Spleen (tissue), 11 donors: ENCODE measurements around the gene NRAP. TPM values are rescaled to one million over a fixed set of nuclear protein-coding genes. Genes with fewer than 3 reads are reported as not detected.

Experiments
- DNase-seq: peaks from one replicate; pipeline ENCODE4 v3.0.0-alpha.2; 2020
- H3K27ac ChIP-seq, 8 donors: fragments of 200-600 bp; sonication (generic) in 7 of 8; 1 replicate in 4 of 8; 2 replicates in 4 of 8; pipeline versions ENCODE4 v1.5.0 to v1.8.0; 2016 to 2021; ENCODE audit warnings: inconsistent platforms in 4 of 8, mild to moderate bottlenecking in 4 of 8, moderate library complexity in 1 of 8
- H3K27me3 ChIP-seq, 7 donors: fragments of 200-600 bp; sonication (generic) in 6 of 7; replicated peaks in 1 of 7; 1 replicate in 4 of 7; 2 replicates in 3 of 7; pipeline versions ENCODE4 v1.5.0 to v1.8.0; 2016 to 2021; ENCODE audit warnings: inconsistent platforms in 3 of 7, mild to moderate bottlenecking in 1 of 7
- H3K36me3 ChIP-seq, 6 donors: fragments of 200-600 bp; sonication (generic) in 5 of 6; 1 replicate in 4 of 6; 2 replicates in 2 of 6; pipeline versions ENCODE4 v1.5.0 to v1.8.0; 2016 to 2021; ENCODE audit warnings: inconsistent platforms in 2 of 6
- H3K4me1 ChIP-seq, 6 donors: fragments of 200-600 bp; sonication (generic) in 5 of 6; 1 replicate in 3 of 6; 2 replicates in 3 of 6; pipeline versions ENCODE4 v1.5.0 to v1.8.0; 2016 to 2021; ENCODE audit warnings: inconsistent platforms in 3 of 6
- H3K4me3 ChIP-seq, 8 donors: fragments of 200-600 bp; sonication (generic) in 7 of 8; 1 replicate in 4 of 8; 2 replicates in 4 of 8; pipeline versions ENCODE4 v1.5.0 to v1.8.0; 2016 to 2021; ENCODE audit warnings: inconsistent platforms in 4 of 8, mild to moderate bottlenecking in 4 of 8, moderate library complexity in 2 of 8
- H3K9me3 ChIP-seq, 8 donors: fragments of 200-600 bp; sonication (generic) in 7 of 8; 1 replicate in 4 of 8; 2 replicates in 4 of 8; pipeline versions ENCODE4 v1.5.0 to v1.8.0; 2016 to 2021; ENCODE audit warnings: inconsistent platforms in 4 of 8
- CTCF ChIP-seq, 11 experiments: fragments of 200-600 bp in 7 of 11; fragments of 450-650 bp in 4 of 11; sonication (generic) in 4 of 11; IDR thresholded peaks in 8 of 11; conservative IDR thresholded peaks in 3 of 11; 1 replicate in 7 of 11; 2 replicates in 4 of 11; pipeline versions ENCODE4 v1.4.0 to v1.8.0; 2016 to 2021; ENCODE audit warnings: antibody characterized with exemption in 11 of 11, inconsistent platforms in 4 of 11, mild to moderate bottlenecking in 1 of 11
- POLR2A ChIP-seq, 3 donors: fragments of 450-650 bp; IDR thresholded peaks; one replicate each; pipeline ENCODE4 v1.5.1; 2017; ENCODE audit warnings: antibody characterized with exemption in 3 of 3, mild to moderate bottlenecking in 1 of 3
- POLR2AphosphoS5 ChIP-seq, 3 donors: sonication (generic); formaldehyde crosslinking; IDR thresholded peaks; one replicate each; pipeline ENCODE4 v1.5.1; 2017; ENCODE audit warnings: antibody characterized with exemption in 3 of 3
- WGBS, 5 donors: extraction: QIAGEN DNeasy Blood & Tissue Kit in 3 of 5; methylation state at CpG; one replicate each; pipeline versions ENCODE4 v1.1.5 to v1.1.7; 2013 to 2018; 5-methylcytosine and 5-hydroxymethylcytosine counted together
- intact Hi-C: fragments of 100-400 bp; cut with DNase I; formaldehyde crosslinking; loops from one replicate; pipeline ENCODE4 v1.15.0; 2023; ENCODE audit warnings: low total_unique reads
- polyA plus RNA-seq, 3 donors: library from polyadenylated mRNA; stranded (reverse); fragments of 200-250 nt; gene quantifications; one replicate each; pipeline ENCODE4 v1.2.1, GENCODE V29; 2013
- total RNA-seq, 7 donors: library from RNA; depleted of rRNA in 3 of 7; stranded (reverse); fragments of >200 nt in 3 of 7; fragmentation: NEBNext Ultra II Directional in 4 of 7; extraction: Animal tissue kit (Norgen Biotek cat#: 25700) in 4 of 7; gene quantifications; one replicate each; pipeline versions ENCODE4 v1.1.0 to v1.2.1, GENCODE V29; 2016 to 2021
- donor health status: healthy with polysubstance abuse.
- donor health status: DM: no; HTN: no; CAD: no; lungs with moderate emphysema.
- donor health status: DM: no; HTN: no; CAD: no.
- donor health status: Bipolar disorder and iron deficiency.
- donor health status: healthy.
- donor health status: DM: no; HTN: no; CAD: no.
- donor health status: DM: yes; HTN: yes; CAD: no.

NRAP gene
- total and polyA plus RNA-seq, 10 donors, result 0.03 to 0.13 (median 0.04) TPM; not detected in 6

- Histone ChIP-seq H3K27me3 (peaks cover 0 to 21% (median 0%) of the 10 kb centered on the region in 7 donors), H3K9me3 (peaks cover 0 to 7% (median 0%) of the 10 kb centered on the region in 8 donors), H3K36me3 (no peaks in the 10 kb centered on the region), H3K27ac (no peak overlapping the region), H3K4me1 (no peaks in the 10 kb centered on the region), H3K4me3 (no peak overlapping the region)
- TF ChIP-seq POLR2A (IDR thresholded peaks at IDR 0.05) (no peak), POLR2AphosphoS5 (IDR thresholded peaks at IDR 0.05) (no peak), CTCF (IDR thresholded peaks at IDR 0.05 in 8 of 11, conservative IDR thresholded peaks at IDR 0.05 in 3 of 11) (no peak)
- no peak for DNase-seq
- intact Hi-C loops, result no loop called here
- WGBS, 5 donors, result 65 to 70% (median 67%) methylated on average over 13 of the region's 13 CpGs
Measured at GRCh38 chr10:113605268-113605978, 58.4 kb downstream of the NRAP start.

- no peaks in the 10 kb centered on the region for H3K36me3 ChIP-seq
- H3K27ac ChIP-seq, result no peak overlapping the region
- 85 to 96% (median 94%) methylated on average over 12 of the region's 12 CpGs for WGBS, 5 donors
- H3K9me3 ChIP-seq, result peaks cover 0 to 9% (median 0%) of the 10 kb centered on the region in 8 donors
- H3K4me1 ChIP-seq, result no peaks in the 10 kb centered on the region
- TF ChIP-seq POLR2A (IDR thresholded peaks at IDR 0.05), result no peak
- TF ChIP-seq POLR2AphosphoS5 (IDR thresholded peaks at IDR 0.05), result no peak
- no peak for TF ChIP-seq CTCF (IDR thresholded peaks at IDR 0.05 in 8 of 11, conservative IDR thresholded peaks at IDR 0.05 in 3 of 11)
- no peak overlapping the region for H3K4me3 ChIP-seq
- DNase-seq, result no peak
- intact Hi-C loops, result no loop called here
- H3K27me3 ChIP-seq, result peaks cover 0 to 15% (median 0%) of the 10 kb centered on the region in 7 donors
Measured at GRCh38 chr10:113604572-113604971, 59.3 kb downstream of the NRAP start.

- Histone ChIP-seq H3K4me1 (no peaks in the 10 kb centered on the region), H3K4me3 (no peak overlapping the region), H3K27ac (no peak overlapping the region), H3K9me3 (peaks cover 0 to 9% (median 0%) of the 10 kb centered on the region in 8 donors), H3K36me3 (no peaks in the 10 kb centered on the region), H3K27me3 (peaks cover 0 to 7% (median 0%) of the 10 kb centered on the region in 7 donors)
- DNase-seq, result no peak
- 76 to 89% (median 83%) methylated on average over 10 to 13 of the region's 13 CpGs for WGBS, 5 donors
- TF ChIP-seq CTCF (IDR thresholded peaks at IDR 0.05 in 8 of 11, conservative IDR thresholded peaks at IDR 0.05 in 3 of 11) (no peak), POLR2A (IDR thresholded peaks at IDR 0.05) (no peak), POLR2AphosphoS5 (IDR thresholded peaks at IDR 0.05) (no peak)
- intact Hi-C loops, result no loop called here
Measured at GRCh38 chr10:113603057-113603777, 60.6 kb downstream of the NRAP start.

GRCh38 chr10:113600569-113600968 lies 63.3 kb downstream of the NRAP start:
- 78 to 94% (median 90%) methylated on average over 3 of the region's 3 CpGs for whole genome bisulfite sequencing, 5 donors
- Histone ChIP-seq H3K9me3 (peaks cover 0 to 9% (median 0%) of the 10 kb centered on the region in 8 donors), H3K27me3 (peaks cover 0 to 3% (median 0%) of the 10 kb centered on the region in 7 donors), H3K27ac (no peak overlapping the region), H3K4me1 (no peaks in the 10 kb centered on the region), H3K36me3 (no peaks in the 10 kb centered on the region), H3K4me3 (no peak overlapping the region)
- DNase-seq, result no peak
- TF ChIP-seq POLR2AphosphoS5 (IDR thresholded peaks at IDR 0.05) (no peak), POLR2A (IDR thresholded peaks at IDR 0.05) (no peak), CTCF (IDR thresholded peaks at IDR 0.05 in 8 of 11, conservative IDR thresholded peaks at IDR 0.05 in 3 of 11) (no peak)
- intact Hi-C loops, result no loop called here
